AG09309 (cell line): ENCODE measurements around the gene SDK1.

Experiments
- DNase-seq: peaks from one replicate; pipeline ENCODE4 v3.0.0-alpha.2; 2010; ENCODE audit warnings: low read depth
- H3K4me3 ChIP-seq: 2 replicates; pipeline ENCODE4 v1.5.1; 2011; ENCODE audit warnings: mild to moderate bottlenecking, low read depth, low read length, moderate library complexity; ENCODE audit not compliant: control insufficient read depth
- TF ChIP-seq, protein P1 (sequence below): IDR thresholded peaks from 2 replicates; pipeline ENCODE4 v1.5.1; 2011; ENCODE audit warnings: mild to moderate bottlenecking, low read depth, low read length, inconsistent platforms; ENCODE audit not compliant: insufficient read depth, control insufficient read depth; ENCODE audit errors: missing control alignments

Gene SDK1

GRCh38 chr7:3607847-3608246 lies 306.8 kb downstream of the SDK1 start:
- no peak overlapping the region for H3K4me3 ChIP-seq

GRCh38 chr7:3616306-3616705 lies 315.3 kb downstream of the SDK1 start:
- H3K4me3 ChIP-seq, result no peak overlapping the region
- DNase-seq, result no peak
- TF ChIP-seq, protein P1, sequence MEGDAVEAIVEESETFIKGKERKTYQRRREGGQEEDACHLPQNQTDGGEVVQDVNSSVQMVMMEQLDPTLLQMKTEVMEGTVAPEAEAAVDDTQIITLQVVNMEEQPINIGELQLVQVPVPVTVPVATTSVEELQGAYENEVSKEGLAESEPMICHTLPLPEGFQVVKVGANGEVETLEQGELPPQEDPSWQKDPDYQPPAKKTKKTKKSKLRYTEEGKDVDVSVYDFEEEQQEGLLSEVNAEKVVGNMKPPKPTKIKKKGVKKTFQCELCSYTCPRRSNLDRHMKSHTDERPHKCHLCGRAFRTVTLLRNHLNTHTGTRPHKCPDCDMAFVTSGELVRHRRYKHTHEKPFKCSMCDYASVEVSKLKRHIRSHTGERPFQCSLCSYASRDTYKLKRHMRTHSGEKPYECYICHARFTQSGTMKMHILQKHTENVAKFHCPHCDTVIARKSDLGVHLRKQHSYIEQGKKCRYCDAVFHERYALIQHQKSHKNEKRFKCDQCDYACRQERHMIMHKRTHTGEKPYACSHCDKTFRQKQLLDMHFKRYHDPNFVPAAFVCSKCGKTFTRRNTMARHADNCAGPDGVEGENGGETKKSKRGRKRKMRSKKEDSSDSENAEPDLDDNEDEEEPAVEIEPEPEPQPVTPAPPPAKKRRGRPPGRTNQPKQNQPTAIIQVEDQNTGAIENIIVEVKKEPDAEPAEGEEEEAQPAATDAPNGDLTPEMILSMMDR, result no peak

More at GRCh38 chr7:3607847-3608246, 306.8 kb downstream of the SDK1 start:
- no peak for DNase-seq
- TF ChIP-seq, protein P1, result no peak

- TF ChIP-seq, protein P1, result no peak
- DNase-seq, result no peak
- no peak overlapping the region for H3K4me3 ChIP-seq
These were observed 329.0 kb downstream of the SDK1 start for GRCh38 chr7:3630081-3630480.

GRCh38 chr7:3634396-3634795 lies 333.3 kb downstream of the SDK1 start:
- no peak overlapping the region for H3K4me3 ChIP-seq
- DNase-seq, result no peak
- TF ChIP-seq, protein P1, result no peak

- H3K4me3 ChIP-seq, result no peak overlapping the region
These were observed 335.2 kb downstream of the SDK1 start for GRCh38 chr7:3636131-3636860.

DNA sequence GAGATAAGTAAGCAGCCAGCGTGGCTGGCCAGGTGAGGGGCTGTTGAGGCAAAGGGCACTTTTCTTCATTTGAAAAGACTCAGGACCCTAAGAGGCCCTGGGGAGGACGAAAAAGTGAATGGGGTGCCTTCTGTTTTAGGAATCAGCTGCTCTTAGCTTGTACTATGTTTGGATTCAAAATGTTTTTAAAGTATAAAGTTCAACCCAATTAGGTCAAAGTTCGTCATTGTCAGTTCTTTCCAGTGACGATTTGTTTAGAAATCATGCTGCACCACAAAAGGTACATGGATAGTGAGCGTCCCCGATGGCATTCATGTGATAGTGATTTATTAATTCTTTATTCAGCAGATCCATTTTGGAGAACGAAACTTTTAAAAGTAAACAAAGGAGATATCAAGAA lies 338.2 kb downstream of the SDK1 start:
- no peak overlapping the region for H3K4me3 ChIP-seq
- TF ChIP-seq, protein P1, result no peak
- DNase-seq, result no peak

More at GRCh38 chr7:3636131-3636860, 335.2 kb downstream of the SDK1 start:
- no peak for DNase-seq
- TF ChIP-seq, protein P1, result no peak
